ENCODE measurements around the gene C16orf95.
"Not testable (repeated sequence)": the region's sequence is repeated elsewhere in the genome, so short reads cannot be mapped to it uniquely, and the experiment has no call there.

Gene C16orf95

GRCh38 chr16:87279094-87279658 lies 38.0 kb downstream of the C16orf95 start:
- DNase-seq = no peak

GRCh38 chr16:87278191-87279093 lies 38.8 kb downstream of the C16orf95 start:
- DNase-seq = peak; percentile 9

DNA sequence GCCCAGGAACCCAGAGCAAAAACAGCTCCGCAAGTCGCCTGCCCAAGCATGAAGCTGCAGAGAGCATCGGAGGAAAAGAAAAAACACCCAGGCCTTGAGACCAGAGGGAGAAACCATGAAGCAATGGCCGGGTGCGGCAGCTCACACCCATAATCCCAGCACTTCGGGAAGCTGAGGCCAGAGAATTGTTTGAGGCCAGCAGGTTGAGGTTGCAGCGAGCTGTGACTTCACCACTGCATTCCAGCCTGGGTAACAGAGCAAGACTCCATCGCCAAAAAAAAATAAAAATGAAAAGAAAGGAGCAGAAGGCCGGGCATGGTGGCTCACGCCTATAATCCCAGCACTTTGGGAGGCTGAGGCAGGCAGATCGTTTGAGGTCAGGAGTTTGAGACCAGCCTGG lies 40.3 kb downstream of the C16orf95 start:
- no peak for DNase-seq

GRCh38 chr16:87276091-87276701 lies 41.0 kb downstream of the C16orf95 start:
- DNase-seq = no peak

DNA sequence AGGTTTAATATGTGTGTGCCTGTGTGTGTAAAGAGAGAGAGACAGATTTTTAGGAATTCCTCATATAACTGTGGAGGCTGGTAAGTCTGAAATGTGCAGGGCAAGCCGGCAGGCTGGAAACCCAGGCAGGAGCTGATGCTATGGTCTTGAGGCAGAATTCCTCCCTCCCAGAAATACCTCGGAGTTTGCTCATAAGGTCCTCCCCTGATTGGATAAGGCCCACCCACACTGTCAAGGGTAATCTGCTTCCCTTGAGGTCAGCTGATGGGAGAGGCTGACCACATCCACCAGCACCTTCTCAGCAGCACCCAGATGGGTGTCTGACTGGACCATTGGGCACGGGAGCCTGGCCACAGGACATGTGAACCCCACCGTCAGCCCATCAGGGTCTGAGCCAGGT lies 42.4 kb downstream of the C16orf95 start:
- no peak for DNase-seq

- DNase-seq = no peak
Observed at GRCh38 chr16:87273471-87274030, 43.6 kb downstream of the C16orf95 start.

- DNase-seq = no peak
Observed at GRCh38 chr16:87271256-87271655, 45.9 kb downstream of the C16orf95 start.

GRCh38 chr16:87267566-87267965 lies 49.6 kb downstream of the C16orf95 start:
- DNase-seq = no peak

GRCh38 chr16:87266846-87267245 lies 50.3 kb downstream of the C16orf95 start:
- DNase-seq = no peak

DNA sequence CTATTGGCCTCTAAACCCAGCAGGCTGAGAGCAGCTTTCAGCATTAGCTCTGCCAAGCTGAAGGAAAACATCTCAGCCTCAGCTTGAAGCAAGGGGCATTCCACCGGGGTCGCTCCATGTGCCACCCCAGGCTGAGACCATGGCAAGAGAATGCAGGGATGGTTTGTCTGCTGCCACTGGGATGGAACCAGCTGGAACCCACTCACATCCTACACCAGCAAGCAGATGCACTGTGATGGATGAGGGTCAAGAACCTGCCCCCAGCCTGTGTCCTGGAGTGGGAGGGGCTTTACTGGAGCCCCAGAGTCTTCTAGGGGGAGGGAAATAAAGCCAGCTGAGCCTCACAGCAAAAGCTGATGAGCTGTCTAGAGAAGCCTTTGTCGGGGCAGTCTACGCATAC lies 51.9 kb downstream of the C16orf95 start:
- DNase-seq = no peak

DNA sequence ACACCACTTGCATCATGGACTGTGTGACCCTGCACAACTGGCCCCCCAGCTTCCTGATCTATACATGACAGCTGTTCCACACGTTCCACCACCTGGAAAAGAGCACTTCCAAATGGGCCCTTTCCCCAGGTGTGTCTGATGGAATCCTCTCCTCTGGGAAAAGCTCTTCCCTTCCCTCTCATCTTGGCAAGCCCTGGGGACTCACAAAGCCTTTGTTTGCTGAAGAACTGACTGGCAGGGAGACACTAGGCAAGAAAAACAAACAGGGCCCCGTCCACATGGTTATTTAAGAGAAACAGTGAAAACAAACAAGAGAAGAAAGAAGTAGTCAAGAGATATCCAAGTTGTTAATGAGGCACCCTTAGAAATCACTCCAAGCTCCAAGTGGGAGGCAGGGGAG lies 52.6 kb downstream of the C16orf95 start:
- no peak for DNase-seq

- DNase-seq = no peak
Observed at GRCh38 chr16:87263418-87264052, 53.7 kb downstream of the C16orf95 start.

GRCh38 chr16:87259431-87259830 lies 57.8 kb downstream of the C16orf95 start:
- no peak for DNase-seq

- not testable (repeated sequence) for DNase-seq
Observed at GRCh38 chr16:87258653-87259052, 58.5 kb downstream of the C16orf95 start.

DNA sequence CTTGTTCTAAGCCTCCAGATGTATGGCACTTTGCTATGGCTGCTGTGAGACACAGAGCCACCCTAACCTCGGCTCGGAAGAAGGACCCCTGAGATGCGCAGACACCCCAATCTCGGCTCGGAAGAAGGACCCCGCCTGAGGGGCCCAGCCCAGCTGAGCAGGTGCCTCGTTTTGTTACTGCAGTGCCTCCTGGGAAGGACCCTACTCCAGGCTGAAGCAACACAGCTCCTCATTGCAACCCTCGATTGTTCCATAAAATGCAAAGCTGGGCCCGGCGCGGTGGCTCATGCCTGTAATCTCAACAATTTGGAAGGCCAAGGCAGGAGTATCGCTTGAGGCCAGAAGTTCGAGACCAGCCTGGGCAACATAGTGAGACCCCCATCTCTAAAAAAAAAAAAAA lies 61.3 kb downstream of the C16orf95 start:
- no peak for DNase-seq

- no peak for DNase-seq
Observed at GRCh38 chr16:87254734-87255133, 62.5 kb downstream of the C16orf95 start.

DNA sequence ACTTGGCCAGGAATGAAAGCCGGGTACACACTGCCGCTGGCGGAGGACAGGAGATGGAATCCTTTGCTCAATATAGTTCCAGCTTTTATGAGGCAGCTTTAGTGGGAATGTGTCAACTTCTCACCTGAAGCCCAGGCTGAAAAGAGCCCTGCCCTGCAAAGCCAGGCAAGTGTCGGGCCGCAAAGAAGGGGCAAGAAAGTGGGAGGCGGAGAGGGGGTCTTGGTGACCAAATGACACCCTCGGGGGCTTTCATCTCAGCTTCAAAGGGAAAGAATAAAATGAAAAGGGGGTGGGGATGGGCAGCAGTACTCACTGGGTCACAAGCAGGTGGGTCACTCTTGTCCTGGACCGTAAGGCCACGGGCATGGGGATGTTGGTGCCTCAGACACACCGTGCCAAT lies 62.9 kb downstream of the C16orf95 start:
- DNase-seq = no peak

DNA sequence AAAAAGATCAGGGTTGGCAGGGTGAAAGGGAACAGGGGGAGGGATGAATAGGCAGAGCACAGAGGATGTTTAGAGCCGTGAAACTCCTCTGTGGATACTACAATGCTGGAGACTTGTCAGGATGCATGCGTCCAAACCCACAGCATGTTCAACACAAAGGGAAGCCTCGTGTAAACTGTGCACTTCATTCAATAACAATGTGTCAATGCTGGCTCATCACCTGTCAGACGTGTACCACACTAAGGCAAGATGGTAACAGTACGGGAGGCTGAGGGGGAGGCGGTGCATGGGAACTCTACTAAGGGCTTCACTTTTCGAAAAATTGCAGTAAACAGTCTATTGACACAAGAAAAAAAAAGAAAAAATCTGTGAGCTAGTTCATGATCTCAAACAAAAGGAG lies 63.7 kb downstream of the C16orf95 start:
- no peak for DNase-seq
